GM19467 (cell line): ENCODE data around the gene KIAA0232.
A peak's percentile ranks its signal among the peaks of the same experiment; 100 is the strongest.
"Not testable (repeated sequence)": the region's sequence is repeated elsewhere in the genome, so short reads cannot be mapped to it uniquely, and the experiment has no call there.

Source experiments
- ATAC-seq: cut with Tn5 transposase; IDR thresholded peaks from one replicate; pipeline ENCODE4 v1.9.1; 2021; ENCODE audit warnings: mild to moderate bottlenecking, moderate library complexity; ENCODE audit not compliant: unreplicated experiment

Gene KIAA0232

GRCh38 chr4:6900181-6900812 lies 117.8 kb downstream of the KIAA0232 start:
- no peak for ATAC-seq

GRCh38 chr4:6900956-6901355 lies 118.4 kb downstream of the KIAA0232 start:
- ATAC-seq, result no peak

GRCh38 chr4:6901669-6902317 lies 119.3 kb downstream of the KIAA0232 start:
- no peak for ATAC-seq

- no peak for ATAC-seq
Observed at GRCh38 chr4:6902318-6903042, 120.0 kb downstream of the KIAA0232 start.

- no peak for ATAC-seq
Observed at GRCh38 chr4:6905516-6906445, 123.3 kb downstream of the KIAA0232 start.

GRCh38 chr4:6906486-6906885 lies 124.0 kb downstream of the KIAA0232 start:
- not testable (repeated sequence) for ATAC-seq

GRCh38 chr4:6907658-6908191 lies 125.2 kb downstream of the KIAA0232 start:
- ATAC-seq, result no peak

GRCh38 chr4:6908432-6909112 lies 126.0 kb downstream of the KIAA0232 start:
- ATAC-seq, result no peak

- ATAC-seq, result peak; percentile 81
Observed at GRCh38 chr4:6909113-6909969, 126.8 kb downstream of the KIAA0232 start, which contains the start of gene TBC1D14. Gene TBC1D14, plus strand, starts transcription at chr4:6909826. Its CDS starts 13,564 bp downstream, at chr4:6923390.

GRCh38 chr4:6909970-6910339 lies 127.4 kb downstream of the KIAA0232 start:
- ATAC-seq, result peak; percentile 14

GRCh38 chr4:6910340-6910959 lies 127.9 kb downstream of the KIAA0232 start:
- ATAC-seq, result no peak

GRCh38 chr4:6910960-6911874 lies 128.7 kb downstream of the KIAA0232 start:
- ATAC-seq, result no peak

- ATAC-seq, result not testable (repeated sequence)
Observed at GRCh38 chr4:6911917-6912316, 129.4 kb downstream of the KIAA0232 start.

- no peak for ATAC-seq
Observed at GRCh38 chr4:6912441-6912840, 129.9 kb downstream of the KIAA0232 start.

GRCh38 chr4:6913350-6913905 lies 130.9 kb downstream of the KIAA0232 start:
- ATAC-seq, result no peak

- no peak for ATAC-seq
Observed at GRCh38 chr4:6914448-6914847, 131.9 kb downstream of the KIAA0232 start.
